ENCODE measurements around the gene CCM2. TPM values are rescaled to one million over a fixed set of nuclear protein-coding genes. Genes with fewer than 3 reads are reported as not detected.
A peak's percentile ranks its signal among the peaks of the same experiment; 100 is the strongest.

The CCM2 gene
- total RNA-seq, 2 experiments from 2014 or later, result 48.8 to 52.8 TPM

GRCh38 chr7:44979481-44980392 is 20.3 kb upstream of the CCM2 start:
- POLR2A ChIA-PET, result interaction anchor here (0.6 to 16.1 kb wide), 12 partner anchors 13 to 373 kb away, joined by 3 to 321 read pairs (median 5); partner anchors contain the start of genes CCM2, OGDH, PURB and TBRG4
- Histone ChIP-seq H3K4me1 (ENCODE audit: insufficient read depth, low read length) (peaks cover 90% of the 10 kb centered on the region), H3K9me3 (ENCODE audit: control insufficient read depth in 1 of 2, insufficient read depth in 1 of 2, low read length in 2 of 2) (no peaks in the 10 kb centered on the region), H3K27me3 (ENCODE audit: control insufficient read depth in 1 of 2, insufficient read depth in 2 of 2, low read length in 2 of 2) (no peaks in the 10 kb centered on the region), H3K36me3 (ENCODE audit: insufficient read depth, low read length) (peaks cover 47% of the 10 kb centered on the region), H3K4me3 (ENCODE audit: low read length) (peak overlapping the region; percentile 73), H3K27ac (ENCODE audit: low read depth in 1 of 2, low read length in 2 of 2) (peak overlapping the region; percentile 90 to 92)
- no peak for DNase-seq
- no peak for TF ChIP-seq CTCF (IDR thresholded peaks at IDR 0.05)
- H3K27ac Mint-ChIP-seq, result peak overlapping the region; percentile 95
- H3K36me3 Mint-ChIP-seq (ENCODE audit: low read depth), result peaks cover 67% of the 10 kb centered on the region
- H3K9me3 Mint-ChIP-seq, result no peaks in the 10 kb centered on the region
- H3K4me3 Mint-ChIP-seq, result peak overlapping the region; percentile 93
- no peaks in the 10 kb centered on the region for H3K27me3 Mint-ChIP-seq
- H3K4me1 Mint-ChIP-seq (ENCODE audit: low read depth), result peaks cover 85% of the 10 kb centered on the region
- intact Hi-C loops (cut with DNase I, micrococcal nuclease), result loop anchor here (1.0 to 10.0 kb wide), 3 partner anchors 22 to 395 kb away; partner anchors contain the start of gene TMED4 (in 1 of the 2)
- no peak for ATAC-seq (ENCODE audit: poor library complexity)
- CTCF ChIA-PET, result interaction anchor here (1.0 to 1.7 kb wide), 5 partner anchors 20 to 156 kb away, joined by 3 to 7 read pairs (median 4); partner anchors contain the start of gene CCM2

GRCh38 chr7:44980393-44981034 is 19.5 kb upstream of the CCM2 start:
- peaks cover 90% of the 10 kb centered on the region for H3K4me1 Mint-ChIP-seq (ENCODE audit: low read depth)
- Histone ChIP-seq H3K4me1 (ENCODE audit: insufficient read depth, low read length) (peaks cover 90% of the 10 kb centered on the region), H3K4me3 (ENCODE audit: low read length) (no peak overlapping the region), H3K36me3 (ENCODE audit: insufficient read depth, low read length) (peaks cover 47% of the 10 kb centered on the region), H3K27ac (ENCODE audit: low read depth in 1 of 2, low read length in 2 of 2) (peak overlapping the region; percentile 90 to 92), H3K27me3 (ENCODE audit: control insufficient read depth in 1 of 2, insufficient read depth in 2 of 2, low read length in 2 of 2) (no peaks in the 10 kb centered on the region), H3K9me3 (ENCODE audit: control insufficient read depth in 1 of 2, insufficient read depth in 1 of 2, low read length in 2 of 2) (no peaks in the 10 kb centered on the region)
- H3K27me3 Mint-ChIP-seq, result no peaks in the 10 kb centered on the region
- H3K9me3 Mint-ChIP-seq, result no peaks in the 10 kb centered on the region
- peak overlapping the region; percentile 95 for H3K27ac Mint-ChIP-seq
- peak overlapping the region; percentile 79 for H3K4me3 Mint-ChIP-seq
- ATAC-seq (ENCODE audit: poor library complexity), result peak; percentile 19
- no peak for TF ChIP-seq CTCF (IDR thresholded peaks at IDR 0.05)
- intact Hi-C loops (cut with DNase I, micrococcal nuclease), result loop anchor here in 1 of 2 experiments (10.0 kb wide), 1 partner anchor 396 kb away; the partner anchor contains the start of gene TMED4
- ChIA-PET POLR2A (interaction anchor here (6.4 to 16.1 kb wide), 2 partner anchors 21 to 51 kb away, joined by 104 to 321 read pairs; partner anchors contain the start of gene CCM2), CTCF (interaction anchor here (1.4 to 1.7 kb wide), 3 partner anchors 19 to 155 kb away, joined by 4 to 7 read pairs (median 6); partner anchors contain the start of gene CCM2)
- H3K36me3 Mint-ChIP-seq (ENCODE audit: low read depth), result peaks cover 68% of the 10 kb centered on the region
- peak in 6 of 14 experiments; percentile 45 to 91 (median 72) for DNase-seq
